KOPT-K1 (cell line): Measurements from ENCODE around the gene TRABD2A.

ENCODE experiments used
- H3K27ac ChIP-seq: fragments of 200-600 bp; sonication (generic); 2 replicates; pipeline ENCODE4 v1.5.1; 2016; ENCODE audit warnings: antibody characterized with exemption, mild to moderate bottlenecking, low read depth, low read length; ENCODE audit not compliant: poor library complexity, severe bottlenecking
- H3K36me3 ChIP-seq: fragments of 200-600 bp; sonication (generic); 2 replicates; pipeline ENCODE4 v1.5.1; 2017; ENCODE audit warnings: antibody characterized with exemption, mild to moderate bottlenecking, low read length, moderate library complexity; ENCODE audit not compliant: insufficient read depth
- H3K9me3 ChIP-seq: fragments of 200-600 bp; sonication (generic); 2 replicates; pipeline ENCODE4 v1.5.1; 2017; ENCODE audit warnings: antibody characterized with exemption, low read length, mild to moderate bottlenecking; ENCODE audit not compliant: insufficient read depth, poor library complexity, severe bottlenecking

TRABD2A gene

DNA sequence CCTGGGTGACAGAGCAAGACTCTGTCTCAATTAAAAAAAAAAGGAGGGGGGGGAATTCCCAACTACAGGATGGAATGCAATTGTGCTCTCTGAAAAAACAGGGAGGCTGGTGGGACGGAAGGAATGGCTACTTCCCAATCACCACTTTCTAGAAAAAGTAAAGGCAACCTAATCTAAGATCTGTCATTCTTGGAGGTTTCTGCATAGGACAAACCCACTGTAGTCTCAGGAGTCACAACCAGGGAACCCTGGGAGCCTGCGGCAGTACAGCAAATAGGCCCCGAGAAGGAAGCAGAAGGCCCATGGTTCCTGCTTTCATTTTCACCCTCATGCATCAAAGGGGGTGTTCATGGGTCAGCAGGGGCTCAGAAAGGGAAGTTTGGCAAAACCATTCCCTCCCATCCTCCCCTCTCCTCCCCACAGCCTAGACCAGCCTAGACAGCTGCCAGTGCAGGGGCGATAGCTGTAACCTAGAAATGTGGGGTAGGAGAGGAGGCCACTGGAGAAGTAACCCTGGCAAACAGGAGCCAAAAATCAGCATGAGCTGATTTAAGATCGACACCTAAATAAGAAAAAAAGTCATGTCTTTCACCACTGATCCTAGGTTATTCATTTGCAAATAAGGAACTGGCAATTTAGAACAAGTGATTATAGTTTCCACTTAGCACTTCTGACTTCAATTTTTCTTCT, 48.0 kb downstream of the TRABD2A start:
- peaks cover 5% of the 10 kb centered on the region for H3K9me3 ChIP-seq
- no peaks in the 10 kb centered on the region for H3K36me3 ChIP-seq
- H3K27ac ChIP-seq = no peak overlapping the region

DNA sequence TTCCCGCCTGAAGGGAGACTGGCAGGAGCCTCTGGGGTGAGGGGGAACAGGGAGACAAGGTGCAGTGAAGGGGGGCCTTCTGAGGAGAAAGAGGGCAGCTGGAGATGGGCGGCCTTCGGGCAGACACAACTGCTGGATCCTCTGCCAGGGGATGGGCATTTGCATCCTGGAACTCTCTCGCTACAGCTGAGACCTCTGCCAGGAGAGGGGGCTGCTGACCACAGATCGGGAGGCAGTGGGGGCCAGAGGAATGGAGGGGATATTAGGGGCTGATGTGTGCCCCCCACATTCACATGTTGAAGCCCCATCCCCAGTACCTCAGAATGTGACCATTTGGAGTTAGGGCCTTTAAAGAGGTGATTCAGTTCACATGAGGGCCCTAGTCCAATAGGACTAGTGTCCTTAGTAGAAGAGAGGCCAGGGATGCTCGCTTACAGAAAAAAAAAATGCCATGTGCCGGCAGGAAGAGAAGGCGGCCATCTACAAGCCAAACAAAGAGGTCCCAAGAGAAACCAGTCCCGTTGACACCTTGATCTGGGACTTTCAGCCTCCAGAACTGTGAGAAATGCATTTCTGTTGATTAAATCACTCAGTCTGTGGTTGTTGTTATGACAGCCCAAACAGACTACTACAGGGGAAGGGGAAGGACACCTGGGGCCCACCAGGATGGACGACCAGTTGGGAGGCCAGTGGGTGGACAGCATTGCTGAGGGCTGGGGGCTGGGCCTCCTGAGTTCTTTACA, 50.0 kb downstream of the TRABD2A start:
- H3K9me3 ChIP-seq = no peaks in the 10 kb centered on the region
- no peak overlapping the region for H3K27ac ChIP-seq
- no peaks in the 10 kb centered on the region for H3K36me3 ChIP-seq

- Histone ChIP-seq H3K27ac (no peak overlapping the region), H3K36me3 (no peaks in the 10 kb centered on the region), H3K9me3 (no peaks in the 10 kb centered on the region)
Measured at GRCh38 chr2:84830095-84830494, 50.8 kb downstream of the TRABD2A start.

DNA sequence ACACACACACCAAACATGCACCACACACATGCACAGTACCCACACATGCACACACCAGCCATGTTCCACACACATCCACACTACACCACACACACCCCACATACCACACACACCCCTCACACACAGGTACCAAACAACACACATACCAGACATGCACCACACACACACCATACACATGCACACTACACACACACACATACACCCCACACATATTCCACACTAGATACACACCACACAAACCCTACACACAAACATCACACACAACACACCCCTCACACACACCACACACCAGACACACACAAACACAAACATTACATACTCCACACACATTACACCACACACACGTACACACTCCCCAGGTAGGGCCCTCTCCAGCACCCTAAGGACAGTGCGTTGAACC, 51.2 kb downstream of the TRABD2A start:
- H3K36me3 ChIP-seq = no peaks in the 10 kb centered on the region

GRCh38 chr2:84827978-84828575, 52.8 kb downstream of the TRABD2A start:
- Histone ChIP-seq H3K27ac (no peak overlapping the region), H3K36me3 (no peaks in the 10 kb centered on the region), H3K9me3 (no peaks in the 10 kb centered on the region)

More for the DNA sequence above, 51.2 kb downstream of the TRABD2A start:
- no peaks in the 10 kb centered on the region for H3K9me3 ChIP-seq
- no peak overlapping the region for H3K27ac ChIP-seq

GRCh38 chr2:84823788-84824187, 57.1 kb downstream of the TRABD2A start:
- no peaks in the 10 kb centered on the region for H3K36me3 ChIP-seq
- H3K27ac ChIP-seq = no peak overlapping the region
- H3K9me3 ChIP-seq = no peaks in the 10 kb centered on the region

- H3K27ac ChIP-seq = no peak overlapping the region
- no peaks in the 10 kb centered on the region for H3K9me3 ChIP-seq
- no peaks in the 10 kb centered on the region for H3K36me3 ChIP-seq
Measured at GRCh38 chr2:84823229-84823628, 57.7 kb downstream of the TRABD2A start.

GRCh38 chr2:84821806-84822205, 59.1 kb downstream of the TRABD2A start:
- Histone ChIP-seq H3K36me3 (no peaks in the 10 kb centered on the region), H3K9me3 (no peaks in the 10 kb centered on the region), H3K27ac (no peak overlapping the region)

DNA sequence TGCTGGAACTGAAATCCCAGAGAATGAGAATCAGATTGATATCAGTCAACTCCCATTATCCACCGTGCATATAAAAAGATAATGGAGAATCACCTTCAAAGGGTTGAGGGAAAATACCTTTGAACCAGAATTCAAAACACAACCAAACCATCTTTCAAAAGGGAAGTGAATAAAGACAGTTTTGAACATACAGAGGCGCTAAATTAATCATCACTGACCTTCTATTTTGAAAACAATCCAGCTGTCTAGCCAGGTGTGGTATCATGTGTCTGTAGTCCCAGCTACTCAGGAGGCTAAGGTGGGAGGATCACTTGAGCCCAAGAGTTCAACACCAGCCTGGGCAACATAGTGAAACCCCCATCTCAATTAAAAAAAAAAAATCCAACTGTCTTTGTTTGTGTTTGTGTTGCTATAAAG, 63.6 kb downstream of the TRABD2A start:
- H3K9me3 ChIP-seq = no peaks in the 10 kb centered on the region
- no peaks in the 10 kb centered on the region for H3K36me3 ChIP-seq
- no peak overlapping the region for H3K27ac ChIP-seq

DNA sequence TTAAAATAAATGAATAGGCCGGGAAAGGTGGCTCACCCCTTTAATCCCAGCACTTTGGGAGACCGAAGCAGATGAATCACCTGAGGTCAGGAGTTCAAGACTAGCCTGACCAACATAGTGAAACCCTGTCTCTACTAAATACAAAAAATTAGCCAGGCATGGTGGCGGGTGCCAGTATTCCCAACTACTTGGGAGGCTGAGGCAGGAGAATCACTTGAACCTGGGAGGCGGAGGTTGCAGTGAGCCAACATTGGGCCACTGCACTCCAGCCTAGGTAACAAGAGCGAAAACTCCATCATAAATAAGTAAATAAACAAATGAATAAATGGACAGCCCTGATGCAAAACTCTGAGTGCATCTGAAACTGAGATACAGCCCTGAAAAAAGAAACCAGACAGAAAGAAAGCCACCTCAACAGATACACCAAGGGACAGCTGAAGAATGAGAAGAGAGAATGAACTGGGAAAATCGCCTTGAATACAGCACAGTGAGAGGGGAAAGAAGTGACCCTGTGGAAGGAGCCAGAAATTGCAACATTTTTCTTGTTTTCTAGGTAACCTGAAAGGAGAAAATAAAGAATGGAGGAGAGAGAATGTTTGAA, 64.4 kb downstream of the TRABD2A start:
- H3K27ac ChIP-seq = no peak overlapping the region
- no peaks in the 10 kb centered on the region for H3K36me3 ChIP-seq
- no peaks in the 10 kb centered on the region for H3K9me3 ChIP-seq

GRCh38 chr2:84815146-84815545, 65.7 kb downstream of the TRABD2A start:
- Histone ChIP-seq H3K27ac (no peak overlapping the region), H3K9me3 (no peaks in the 10 kb centered on the region), H3K36me3 (no peaks in the 10 kb centered on the region)

- no peak overlapping the region for H3K27ac ChIP-seq
- H3K36me3 ChIP-seq = no peaks in the 10 kb centered on the region
- H3K9me3 ChIP-seq = no peaks in the 10 kb centered on the region
Measured at GRCh38 chr2:84811839-84812431, 68.9 kb downstream of the TRABD2A start.

GRCh38 chr2:84808279-84808678, 72.6 kb downstream of the TRABD2A start:
- Histone ChIP-seq H3K27ac (no peak overlapping the region), H3K36me3 (no peaks in the 10 kb centered on the region), H3K9me3 (no peaks in the 10 kb centered on the region)

DNA sequence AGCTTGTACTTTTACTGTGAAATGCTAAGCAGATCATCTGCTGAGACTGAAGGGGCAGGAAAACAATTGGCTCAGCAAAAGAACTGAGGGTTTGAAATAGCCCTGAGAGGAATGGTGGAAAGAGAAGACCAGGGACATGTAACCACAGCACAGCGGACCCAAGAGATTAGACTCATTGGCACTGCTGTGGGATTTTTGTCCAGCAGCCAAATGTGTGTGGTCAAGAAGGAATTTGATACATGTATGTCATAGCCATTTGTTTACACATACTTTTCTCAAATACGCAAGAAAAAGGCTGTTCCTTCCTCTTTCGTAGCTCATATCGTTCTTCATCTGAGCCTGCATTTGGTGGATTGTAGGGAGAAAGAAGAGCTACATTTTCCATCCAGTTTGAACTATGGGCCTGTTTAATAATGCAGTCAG, 73.8 kb downstream of the TRABD2A start:
- no peak overlapping the region for H3K27ac ChIP-seq
- peaks cover 2% of the 10 kb centered on the region for H3K9me3 ChIP-seq
- no peaks in the 10 kb centered on the region for H3K36me3 ChIP-seq
